ENCODE results near the gene AIG1.
"Not testable (repeated sequence)": the region's sequence is repeated elsewhere in the genome, so short reads cannot be mapped to it uniquely, and the experiment has no call there.

AIG1 gene

GRCh38 chr6:143060806-143061596 is at the start of gene AIG1:
Gene AIG1, plus strand, starts transcription at chr6:143060889. Its CDS starts 37 bp downstream, at chr6:143060926.
- peaks cover 11% of the 10 kb centered on the region for H3K36me3 Mint-ChIP-seq
- DNase-seq (ENCODE audit: low spot score in 2 of 2), result peak; percentile 37 to 83
- no peaks in the 10 kb centered on the region for H3K9me3 Mint-ChIP-seq
- peaks cover 18% of the 10 kb centered on the region for H3K4me1 Mint-ChIP-seq
- peak within 1 kb of the TSS; percentile 97 for H3K27ac Mint-ChIP-seq
- peak; percentile 78 for ATAC-seq
- H3K4me3 Mint-ChIP-seq, result peak within 1 kb of the TSS; percentile 86

GRCh38 chr6:143014764-143015163 is 45.9 kb upstream of the AIG1 start:
- H3K27ac Mint-ChIP-seq, result no peak overlapping the region

GRCh38 chr6:143015300-143015706 is 45.4 kb upstream of the AIG1 start:
- H3K27ac Mint-ChIP-seq, result no peak overlapping the region
- peak; percentile 79 for ATAC-seq
- H3K4me3 Mint-ChIP-seq, result no peak overlapping the region
- H3K9me3 Mint-ChIP-seq, result no peaks in the 10 kb centered on the region
- DNase-seq (ENCODE audit: low spot score in 2 of 2), result no peak
- no peaks in the 10 kb centered on the region for H3K4me1 Mint-ChIP-seq
- H3K36me3 Mint-ChIP-seq, result no peaks in the 10 kb centered on the region

More at GRCh38 chr6:143014764-143015163, 45.9 kb upstream of the AIG1 start:
- Mint-ChIP-seq H3K9me3 (no peaks in the 10 kb centered on the region), H3K4me3 (no peak overlapping the region), H3K4me1 (no peaks in the 10 kb centered on the region), H3K36me3 (no peaks in the 10 kb centered on the region)
- DNase-seq (ENCODE audit: low spot score in 2 of 2), result no peak
- ATAC-seq, result peak; percentile 57

GRCh38 chr6:143018955-143019354 is 41.7 kb upstream of the AIG1 start:
- Mint-ChIP-seq H3K4me1 (no peaks in the 10 kb centered on the region), H3K36me3 (no peaks in the 10 kb centered on the region), H3K27ac (no peak overlapping the region), H3K9me3 (peaks cover 3% of the 10 kb centered on the region), H3K4me3 (no peak overlapping the region)
- DNase-seq (ENCODE audit: low spot score in 2 of 2) (no peak), ATAC-seq (no peak)

- ATAC-seq; DNase-seq (ENCODE audit: low spot score in 2 of 2); H3K4me3 Mint-ChIP-seq; H3K36me3 Mint-ChIP-seq; H3K9me3 Mint-ChIP-seq; H3K27ac Mint-ChIP-seq; H3K4me1 Mint-ChIP-seq: not testable (repeated sequence)
Measured at GRCh38 chr6:143020862-143021261, 39.8 kb upstream of the AIG1 start.

- no peak overlapping the region for H3K27ac Mint-ChIP-seq
- H3K4me3 Mint-ChIP-seq, result no peak overlapping the region
- no peaks in the 10 kb centered on the region for H3K4me1 Mint-ChIP-seq
- no peak for ATAC-seq
- H3K9me3 Mint-ChIP-seq, result peaks cover 3% of the 10 kb centered on the region
- no peaks in the 10 kb centered on the region for H3K36me3 Mint-ChIP-seq
- DNase-seq (ENCODE audit: low spot score in 2 of 2), result no peak
Measured at GRCh38 chr6:143021543-143021942, 39.1 kb upstream of the AIG1 start.

GRCh38 chr6:143022587-143022986 is 38.1 kb upstream of the AIG1 start:
- ATAC-seq (no peak), DNase-seq (ENCODE audit: low spot score in 2 of 2) (no peak)
- Mint-ChIP-seq H3K36me3 (no peaks in the 10 kb centered on the region), H3K27ac (no peak overlapping the region), H3K4me3 (no peak overlapping the region), H3K4me1 (no peaks in the 10 kb centered on the region), H3K9me3 (peaks cover 3% of the 10 kb centered on the region)

DNA sequence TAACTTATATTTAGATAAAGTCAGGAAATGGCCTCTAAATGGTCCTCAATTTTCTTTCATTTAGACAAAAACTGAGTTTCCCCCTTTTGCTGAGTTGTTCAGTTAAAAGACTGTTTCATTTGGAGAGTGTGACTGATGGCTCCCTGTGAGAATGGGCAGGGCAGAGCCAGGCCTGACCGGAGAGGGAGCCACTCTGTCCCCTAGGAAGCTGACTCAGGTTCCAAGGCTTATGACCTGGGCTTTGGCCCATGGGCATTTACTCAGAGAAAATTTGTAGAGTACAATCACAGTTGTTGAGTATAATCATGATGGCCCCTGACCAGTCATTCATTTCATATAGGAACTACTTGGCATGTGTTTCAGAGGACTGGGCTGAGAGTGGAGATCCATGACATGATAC is 37.0 kb upstream of the AIG1 start:
- no peak overlapping the region for H3K4me3 Mint-ChIP-seq
- H3K9me3 Mint-ChIP-seq, result peaks cover 3% of the 10 kb centered on the region
- no peaks in the 10 kb centered on the region for H3K36me3 Mint-ChIP-seq
- no peak for DNase-seq (ENCODE audit: low spot score in 2 of 2)
- no peaks in the 10 kb centered on the region for H3K4me1 Mint-ChIP-seq
- ATAC-seq, result no peak
- H3K27ac Mint-ChIP-seq, result no peak overlapping the region

DNA sequence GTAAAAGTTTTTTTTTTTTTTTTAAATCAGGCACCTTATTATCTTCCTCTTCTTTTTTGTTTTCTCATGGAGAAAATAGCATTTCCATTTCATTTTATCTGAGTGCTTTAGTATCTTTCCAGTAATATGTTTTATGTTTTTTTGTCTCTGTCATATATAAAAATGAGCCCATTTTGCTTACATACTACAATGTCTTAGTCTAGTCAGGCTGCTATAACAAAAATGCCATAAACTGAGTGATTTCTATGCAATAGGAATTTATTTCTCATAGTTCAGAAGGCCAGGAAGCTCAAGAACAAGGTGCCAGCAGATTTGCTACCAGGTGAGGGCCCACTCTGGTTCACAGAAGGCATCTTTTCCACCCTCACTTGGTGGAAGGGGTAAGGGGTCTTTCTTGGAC is 35.7 kb upstream of the AIG1 start:
- no peak overlapping the region for H3K4me3 Mint-ChIP-seq
- no peak for ATAC-seq

DNA sequence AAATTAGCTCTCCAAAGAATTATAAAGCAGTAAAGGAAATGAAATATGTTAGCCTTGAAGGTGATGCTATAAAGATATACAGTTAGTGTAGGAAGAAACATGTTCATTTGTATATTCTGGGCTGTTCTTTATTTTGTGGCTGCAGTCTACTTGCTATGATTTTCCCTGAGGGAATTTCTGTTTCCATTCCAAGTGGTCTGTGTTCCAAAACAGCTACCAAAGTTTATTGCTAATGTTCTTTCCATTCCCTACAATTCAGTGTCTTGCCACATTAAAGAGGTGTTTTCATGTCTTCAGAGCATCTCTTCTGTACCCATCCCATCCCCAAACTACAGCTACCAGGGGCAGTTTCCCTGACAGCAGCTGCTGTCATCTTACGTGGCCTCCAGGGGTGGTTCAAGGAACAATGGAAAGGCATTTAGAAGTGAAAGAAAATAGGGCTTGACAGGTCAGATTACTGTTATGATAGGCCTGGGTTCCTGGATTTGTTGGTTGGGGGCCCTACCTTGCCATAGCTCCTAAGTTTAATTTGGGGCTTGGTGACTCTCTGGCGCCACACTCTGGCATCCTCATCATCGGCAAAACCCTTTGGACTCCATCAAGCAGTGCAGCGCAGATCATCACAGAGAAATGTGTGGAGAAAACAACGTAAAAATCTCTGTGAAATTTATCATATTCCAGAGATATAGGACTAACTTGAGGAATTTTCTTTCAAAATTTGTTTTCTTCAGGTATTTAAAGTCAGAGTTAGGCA is 33.8 kb upstream of the AIG1 start:
- peak; percentile 63 for ATAC-seq

More for the DNA sequence above, 35.7 kb upstream of the AIG1 start:
- peaks cover 3% of the 10 kb centered on the region for H3K9me3 Mint-ChIP-seq
- H3K4me1 Mint-ChIP-seq, result no peaks in the 10 kb centered on the region
- no peaks in the 10 kb centered on the region for H3K36me3 Mint-ChIP-seq
- H3K27ac Mint-ChIP-seq, result no peak overlapping the region
- no peak for DNase-seq (ENCODE audit: low spot score in 2 of 2)

DNA sequence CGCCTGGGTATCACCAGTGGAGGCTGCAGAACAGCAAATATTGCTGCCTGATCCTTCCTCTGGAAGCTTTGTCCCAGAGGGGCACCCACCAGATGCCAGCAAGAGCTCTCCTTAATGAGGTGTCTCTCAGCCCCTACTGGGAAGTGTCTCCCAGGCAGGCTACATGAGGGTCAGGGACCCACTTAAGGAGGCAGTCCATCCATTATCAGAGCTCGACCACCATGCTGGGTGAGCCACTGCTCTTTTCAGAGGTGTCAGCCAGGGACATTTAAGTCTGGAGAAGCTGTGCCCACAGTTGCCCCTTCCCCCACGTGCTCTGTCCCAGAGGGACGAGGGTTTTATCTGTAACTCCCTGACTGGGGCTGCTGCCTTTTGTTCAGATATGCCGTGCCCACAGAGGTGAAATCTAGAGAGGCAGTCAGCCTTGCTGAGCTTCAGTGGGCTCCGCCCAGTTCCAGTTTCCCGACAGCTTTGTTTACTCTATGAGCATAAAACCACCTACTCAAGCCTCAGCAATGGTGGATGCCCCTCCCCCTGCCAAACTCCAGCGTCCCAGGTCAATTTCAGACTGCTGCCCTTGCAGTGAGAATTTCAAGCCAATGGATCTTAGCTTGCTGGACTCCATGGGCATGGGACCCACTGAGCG is 25.9 kb upstream of the AIG1 start:
- Mint-ChIP-seq H3K4me1 (no peaks in the 10 kb centered on the region), H3K9me3 (no peaks in the 10 kb centered on the region), H3K36me3 (no peaks in the 10 kb centered on the region), H3K4me3 (no peak overlapping the region), H3K27ac (no peak overlapping the region)
- no peak for ATAC-seq
- DNase-seq (ENCODE audit: low spot score in 2 of 2), result no peak

More for the DNA sequence above, 33.8 kb upstream of the AIG1 start:
- Mint-ChIP-seq H3K27ac (no peak overlapping the region), H3K9me3 (no peaks in the 10 kb centered on the region), H3K36me3 (no peaks in the 10 kb centered on the region), H3K4me1 (no peaks in the 10 kb centered on the region), H3K4me3 (no peak overlapping the region)
- DNase-seq (ENCODE audit: low spot score in 2 of 2), result peak; percentile 29 to 71

DNA sequence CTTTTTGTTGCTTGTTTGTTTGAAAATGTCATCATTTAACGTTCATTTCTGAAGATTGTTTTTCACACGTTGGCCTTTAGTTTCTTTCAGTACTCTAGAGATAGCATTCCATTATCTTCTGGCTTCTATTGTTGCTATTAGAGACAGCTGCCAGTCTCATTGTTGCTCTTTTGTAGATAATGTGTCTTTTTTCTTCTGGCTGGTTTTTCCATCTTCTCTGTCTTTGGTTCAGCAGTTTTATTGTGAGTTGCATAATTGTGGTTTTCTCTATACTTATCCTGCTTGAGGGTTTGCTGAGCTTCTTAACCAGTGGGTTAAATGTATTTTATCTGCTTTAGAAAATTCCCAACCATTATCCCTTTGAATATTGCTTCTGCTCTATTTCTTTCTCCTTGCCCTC is 23.2 kb upstream of the AIG1 start:
- ATAC-seq, result no peak
- Mint-ChIP-seq H3K4me3 (no peak overlapping the region), H3K4me1 (no peaks in the 10 kb centered on the region), H3K36me3 (no peaks in the 10 kb centered on the region), H3K27ac (no peak overlapping the region), H3K9me3 (no peaks in the 10 kb centered on the region)
- no peak for DNase-seq (ENCODE audit: low spot score in 2 of 2)

GRCh38 chr6:143038833-143039232 is 21.9 kb upstream of the AIG1 start:
- ATAC-seq, result no peak
- no peak overlapping the region for H3K4me3 Mint-ChIP-seq
- no peaks in the 10 kb centered on the region for H3K9me3 Mint-ChIP-seq
- H3K27ac Mint-ChIP-seq, result no peak overlapping the region
- no peaks in the 10 kb centered on the region for H3K4me1 Mint-ChIP-seq
- no peak for DNase-seq (ENCODE audit: low spot score in 2 of 2)
- H3K36me3 Mint-ChIP-seq, result no peaks in the 10 kb centered on the region

DNA sequence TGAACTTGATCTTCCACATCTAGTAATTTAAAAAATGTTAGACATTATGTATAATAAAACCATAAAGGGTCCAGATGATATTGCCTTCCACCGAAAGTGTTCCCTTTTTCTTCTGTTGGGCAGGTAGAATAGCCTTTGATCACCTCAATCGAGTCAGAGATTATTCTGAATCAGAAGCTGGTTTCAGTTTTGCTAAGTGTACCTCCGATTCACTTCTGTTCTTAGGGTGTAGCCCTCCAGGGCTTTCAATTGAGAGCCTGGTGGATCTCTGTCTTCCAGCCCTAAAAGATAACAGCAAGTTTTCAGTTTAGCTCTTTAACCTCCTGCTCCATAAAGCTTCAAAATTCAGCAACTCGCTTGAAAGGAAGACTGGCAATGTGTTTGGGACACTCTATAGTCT is 21.1 kb upstream of the AIG1 start:
- H3K36me3 Mint-ChIP-seq, result no peaks in the 10 kb centered on the region
- no peak for DNase-seq (ENCODE audit: low spot score in 2 of 2)
- no peaks in the 10 kb centered on the region for H3K4me1 Mint-ChIP-seq
- H3K9me3 Mint-ChIP-seq, result no peaks in the 10 kb centered on the region
- no peak overlapping the region for H3K4me3 Mint-ChIP-seq
- no peak overlapping the region for H3K27ac Mint-ChIP-seq
- peak; percentile 88 for ATAC-seq

DNA sequence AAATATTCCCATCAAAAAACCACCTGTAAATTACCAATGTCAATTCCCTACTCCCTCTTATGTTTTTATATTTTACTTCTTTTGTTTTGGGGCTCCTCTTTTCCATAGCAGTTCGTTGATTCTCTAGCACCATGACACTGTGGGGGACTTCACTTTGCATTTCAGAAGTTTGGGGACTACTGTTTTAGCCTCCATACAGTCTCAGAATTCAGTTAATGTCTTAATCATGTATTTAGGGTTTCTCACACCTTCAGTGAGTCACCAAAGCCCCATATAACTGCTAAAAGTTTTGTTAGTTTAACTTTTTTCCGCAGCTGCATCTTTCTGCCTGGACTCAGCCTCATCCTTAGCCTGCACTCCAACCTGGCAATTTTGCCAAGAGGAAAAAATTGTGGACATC is 20.7 kb upstream of the AIG1 start:
- H3K4me1 Mint-ChIP-seq, result no peaks in the 10 kb centered on the region
- H3K9me3 Mint-ChIP-seq, result no peaks in the 10 kb centered on the region
- H3K27ac Mint-ChIP-seq, result no peak overlapping the region
- no peak for ATAC-seq
- no peaks in the 10 kb centered on the region for H3K36me3 Mint-ChIP-seq
- DNase-seq (ENCODE audit: low spot score in 2 of 2), result no peak
- no peak overlapping the region for H3K4me3 Mint-ChIP-seq

All from stimulated activated effector memory CD8-positive, alpha-beta T cell treated with anti-CD3 and anti-CD28 coated beads, Interleukin-12 subunit alpha, Interleukin-12 subunit beta, amount 100 ng/mL, for 72 hours (primary cell).